HCT116 (cell line): ENCODE results near the gene PCDH10. TPM values are rescaled to one million over a fixed set of nuclear protein-coding genes. Genes with fewer than 3 reads are reported as not detected.

Source experiments
- ATAC-seq: fragments of 200-7000 bp; cut with Tn5 transposase; 2 replicates; pipeline ENCODE4 v1.9.1; 2020; ENCODE audit warnings: mild to moderate bottlenecking, moderate library complexity
- BruUV-seq: library from RNA; stranded (reverse); fragments of 400-500 nt; replicated peaks from 2 replicates; lab custom pipeline; 2021; lab: Mats Ljungman, UMichigan
- CTCF ChIA-PET: fragments of 300-600 bp; sonication (Branson Sonifier 250); formaldehyde crosslinking; loops from one replicate; lab custom pipeline; 2021; ENCODE audit warnings: antibody characterized with exemption; lab: Charles Lee
- POLR2A ChIA-PET: fragments of 300-600, 350-600 bp; sonication (Branson Sonifier 250); formaldehyde crosslinking; loops from one replicate; lab custom pipeline; 2021; ENCODE audit warnings: antibody characterized with exemption; lab: Charles Lee
- RAD21 ChIA-PET, 2 experiments: fragments of 300-600 bp; sonication (Branson Sonifier 250); formaldehyde crosslinking; loops; one replicate each; lab custom pipeline; 2023; ENCODE audit warnings: low total read pairs in 2 of 2; ENCODE audit not compliant: uncharacterized antibody in 2 of 2, unreplicated experiment in 2 of 2, low non-redundant PET in 1 of 2; lab: Charles Lee
- DNase-seq: peaks from one replicate; pipeline ENCODE4 v3.0.0-alpha.2; 2010; ENCODE audit warnings: low read depth, low spot score
- H2AFZ ChIP-seq: fragments of 200-600 bp; shearing (Covaris generic), sonication (generic); 2 replicates; pipeline ENCODE4 v1.6.1; 2017; ENCODE audit warnings: low read depth, mixed run types, mixed read lengths, antibody characterized with exemption, low read length; ENCODE audit not compliant: poor library complexity, severe bottlenecking
- H3K27ac ChIP-seq: 2 replicates; pipeline ENCODE4 v1.5.1; 2012; ENCODE audit warnings: low read depth, low read length
- H3K27me3 ChIP-seq: fragments of 200-600 bp; sonication (generic); 2 replicates; pipeline ENCODE4 v1.6.1; 2016; ENCODE audit warnings: mixed run types, low read length, mixed read lengths; ENCODE audit not compliant: insufficient read depth
- H3K36me3 ChIP-seq, 2 experiments: fragments of 200-500 bp in 1 of 2; fragments of 200-600 bp in 1 of 2; sonication (Bioruptor generic) in 1 of 2; sonication (generic) in 1 of 2; 2 replicates each; pipeline versions ENCODE4 v1.5.1 to v1.6.1; 2014 to 2016; ENCODE audit warnings: low read length in 2 of 2, inconsistent platforms in 1 of 2, mixed read lengths in 1 of 2, mixed run types in 1 of 2; ENCODE audit not compliant: insufficient read depth in 2 of 2, control insufficient read depth in 1 of 2
- H3K4me1 ChIP-seq, 2 experiments: fragments of 200-600 bp in 1 of 2; sonication (generic) in 1 of 2; 2 replicates each; pipeline versions ENCODE4 v1.5.1 to v1.6.1; 2012 to 2017; ENCODE audit warnings: low read length in 2 of 2, inconsistent platforms in 1 of 2, mild to moderate bottlenecking in 1 of 2, mixed read lengths in 1 of 2, mixed run types in 1 of 2, moderate library complexity in 1 of 2; ENCODE audit not compliant: insufficient read depth in 2 of 2, control insufficient read depth in 1 of 2
- H3K4me2 ChIP-seq: fragments of 200-600 bp; sonication (generic); 2 replicates; pipeline ENCODE4 v1.6.1; 2017; ENCODE audit warnings: mixed run types, low read length, mixed read lengths
- H3K4me3 ChIP-seq, 2 experiments: fragments of 200-600 bp in 1 of 2; sonication (generic) in 1 of 2; replicated peaks in 1 of 2; 2 replicates each; pipeline ENCODE4 v1.5.1; 2011 to 2016; ENCODE audit warnings: low read length in 2 of 2, control low read depth in 1 of 2, low read depth in 1 of 2, mild to moderate bottlenecking in 1 of 2, mixed read lengths in 1 of 2, mixed run types in 1 of 2
- H3K79me2 ChIP-seq: fragments of 200-600 bp; sonication (generic); 2 replicates; pipeline ENCODE4 v1.6.1; 2017; ENCODE audit warnings: mild to moderate bottlenecking, mixed run types, low read length, moderate library complexity, mixed read lengths; ENCODE audit not compliant: insufficient read depth
- H3K9ac ChIP-seq: fragments of 200-600 bp; sonication (generic); 2 replicates; pipeline ENCODE4 v1.6.1; 2016; ENCODE audit warnings: low read length, mixed read lengths
- H3K9me2 ChIP-seq: fragments of 200-600 bp; sonication (generic), shearing (Covaris generic); 2 replicates; pipeline ENCODE4 v1.6.1; 2017; ENCODE audit warnings: mixed run types, mild to moderate bottlenecking, moderate library complexity; ENCODE audit not compliant: insufficient read depth
- H3K9me3 ChIP-seq, 2 experiments: fragments of 200-500 bp in 1 of 2; fragments of 200-600 bp in 1 of 2; sonication (Bioruptor generic) in 1 of 2; sonication (generic) in 1 of 2; 2 replicates each; pipeline ENCODE4 v1.6.1; 2014 to 2017; ENCODE audit warnings: low read length in 2 of 2, mixed read lengths in 2 of 2, inconsistent platforms in 1 of 2, low read depth in 1 of 2, mild to moderate bottlenecking in 1 of 2, mixed run types in 1 of 2, moderate library complexity in 1 of 2; ENCODE audit not compliant: control insufficient read depth in 1 of 2, insufficient read depth in 1 of 2
- H4K20me1 ChIP-seq: fragments of 200-600 bp; sonication (generic), shearing (Covaris generic); 2 replicates; pipeline ENCODE4 v1.6.1; 2017; ENCODE audit warnings: mixed run types, mild to moderate bottlenecking, moderate library complexity; ENCODE audit not compliant: insufficient read depth
- CBX3 ChIP-seq: IDR thresholded peaks from 2 replicates; pipeline ENCODE4 v1.6.1; 2012; ENCODE audit warnings: low read depth
- CTCF ChIP-seq, 3 experiments: fragments of 200-600 bp in 1 of 3; sonication (generic) in 1 of 3; IDR thresholded peaks in 2 of 3; conservative IDR thresholded peaks in 1 of 3; 2 replicates each; pipeline ENCODE4 v1.5.1; 2012 to 2017; ENCODE audit warnings: low read depth in 2 of 3, low read length in 2 of 3, antibody characterized with exemption in 1 of 3, borderline replicate concordance in 1 of 3, control low read depth in 1 of 3, mild to moderate bottlenecking in 1 of 3, mixed read lengths in 1 of 3, mixed run types in 1 of 3, moderate library complexity in 1 of 3; ENCODE audit not compliant: insufficient read depth in 1 of 3
- EGR1 ChIP-seq: IDR thresholded peaks from 2 replicates; pipeline ENCODE4 v1.6.1; 2012; ENCODE audit warnings: low read depth
- EZH2phosphoT487 ChIP-seq: fragments of 200-600 bp; IDR thresholded peaks from 2 replicates; pipeline ENCODE4 v1.6.1; 2018; ENCODE audit warnings: antibody characterized with exemption, borderline replicate concordance
- JUND ChIP-seq: IDR thresholded peaks from 2 replicates; pipeline ENCODE4 v1.6.1; 2012
- SIN3A ChIP-seq: IDR thresholded peaks from 2 replicates; pipeline ENCODE4 v1.6.1; 2012; ENCODE audit warnings: low read depth
- SP1 ChIP-seq: IDR thresholded peaks from 2 replicates; pipeline ENCODE4 v1.6.1; 2012; ENCODE audit warnings: low read depth
- ZFX ChIP-seq: fragments of 450-650 bp; IDR thresholded peaks from 2 replicates; pipeline ENCODE4 v1.6.1; 2017
- intact Hi-C: fragments of 100-400 bp; cut with micrococcal nuclease; formaldehyde crosslinking; loops from 2 replicates; pipeline ENCODE4 v1.10.0; 2022
- total RNA-seq: library from RNA; stranded (reverse); gene quantifications from one replicate; pipeline ENCODE4 v1.2.1, GENCODE V29; 2021; ENCODE audit not compliant: unreplicated experiment

PCDH10 gene
- total RNA-seq, 1 experiment from 2014 or later: not detected

GRCh38 chr4:133143775-133144430, 5.2 kb upstream of the PCDH10 start (continued):
- TF ChIP-seq CBX3 (no peak), CTCF (IDR thresholded peaks at IDR 0.05 in 2 of 3, conservative IDR thresholded peaks at IDR 0.05 in 1 of 3; ENCODE audit: borderline replicate concordance in 1 of 3, insufficient read depth in 1 of 3, low read depth in 2 of 3, low read length in 2 of 3) (no peak), SP1 (no peak), ZFX (no peak), EZH2phosphoT487 (no peak)

- Histone ChIP-seq H3K27ac (no peak overlapping the region), H3K4me3 (no peak overlapping the region), H3K27me3 (no peaks in the 10 kb centered on the region), H3K4me2 (no peak overlapping the region), H4K20me1 (no peaks in the 10 kb centered on the region), H2AFZ (no peak overlapping the region), H3K9me2 (no peaks in the 10 kb centered on the region), H3K4me1 (no peaks in the 10 kb centered on the region), H3K36me3 (no peaks in the 10 kb centered on the region), H3K9ac (no peak overlapping the region), H3K79me2 (no peaks in the 10 kb centered on the region), H3K9me3 (no peaks in the 10 kb centered on the region)
- no peak for DNase-seq
- BruUV-seq: no TSS peak
- no peak for ATAC-seq
- CTCF ChIA-PET: no interaction called here
- RAD21 ChIA-PET: no interaction called here
- intact Hi-C loops: loop anchor here (5.0 to 10.0 kb wide), 2 partner anchors 337 to 1760 kb away; no protein-coding TSS in a partner anchor
- POLR2A ChIA-PET: no interaction called here
- no peak for TF ChIP-seq EGR1
- no peak for TF ChIP-seq ZFX
- TF ChIP-seq JUND: no peak
- no peak for TF ChIP-seq SIN3A
These were observed 3.9 kb upstream of the PCDH10 start for GRCh38 chr4:133145241-133145640.
